ENCODE results near the gene IPMK.

Gene IPMK

GRCh38 chr10:58225654-58226053 is 42.0 kb downstream of the IPMK start:
- WGBS = 100% methylated on average over 1 of the region's 2 CpGs
- H3K9me3 ChIP-seq (ENCODE audit: control insufficient read depth, low read length) = no peaks in the 10 kb centered on the region
- H3K14ac ChIP-seq (ENCODE audit: low read length in 2 of 2) = no peak overlapping the region
- H2AK5ac ChIP-seq (ENCODE audit: low read length, severe bottlenecking) = no peak overlapping the region
- H2BK120ac ChIP-seq (ENCODE audit: low read depth, low read length) = no peak overlapping the region
- no peak overlapping the region for H3K4me3 ChIP-seq (ENCODE audit: insufficient read depth in 1 of 2, low read depth in 1 of 2, low read length in 2 of 2)
- H3K4me2 ChIP-seq (ENCODE audit: low read length, poor library complexity, severe bottlenecking) = no peak overlapping the region
- no peak overlapping the region for H4K8ac ChIP-seq (ENCODE audit: low read length)
- H3K79me1 ChIP-seq (replicated peaks; ENCODE audit: low read length, poor library complexity, severe bottlenecking) = peaks cover 9% of the 10 kb centered on the region
- no peaks in the 10 kb centered on the region for H3K4me1 ChIP-seq (ENCODE audit: control insufficient read depth, insufficient read depth, low read depth, low read length)
- no peaks in the 10 kb centered on the region for H3K27me3 ChIP-seq (ENCODE audit: control insufficient read depth in 1 of 2, insufficient read depth in 1 of 2, low read length in 2 of 2)
- H4K91ac ChIP-seq (ENCODE audit: low read length) = no peak overlapping the region
- H3K9ac ChIP-seq (ENCODE audit: low read length) = no peak overlapping the region
- H3K23ac ChIP-seq (ENCODE audit: low read length in 2 of 2) = no peak overlapping the region
- DNase-seq = no peak
- H3K27ac ChIP-seq (ENCODE audit: low read length, poor library complexity, severe bottlenecking) = no peak overlapping the region
- H3K4ac ChIP-seq (ENCODE audit: low read depth in 1 of 2, low read length in 2 of 2) = no peak overlapping the region
- H2BK5ac ChIP-seq (ENCODE audit: low read depth, low read length, poor library complexity, severe bottlenecking) = no peak overlapping the region
- H3K36me3 ChIP-seq (ENCODE audit: control insufficient read depth in 1 of 2, insufficient read depth in 2 of 2, low read depth in 1 of 2, low read length in 2 of 2) = peaks cover 6 to 30% of the 10 kb centered on the region in 2 experiments
- no peak overlapping the region for H2BK12ac ChIP-seq (ENCODE audit: low read length in 2 of 2)
- no peak overlapping the region for H2BK15ac ChIP-seq (ENCODE audit: low read depth, poor library complexity, severe bottlenecking)
- no peak overlapping the region for H3K18ac ChIP-seq (ENCODE audit: low read depth in 1 of 2, low read length in 2 of 2)
- no peak overlapping the region for H2AFZ ChIP-seq (ENCODE audit: low read depth, low read length)

- Histone ChIP-seq H3K27me3 (ENCODE audit: control insufficient read depth in 1 of 2, insufficient read depth in 1 of 2, low read length in 2 of 2) (no peaks in the 10 kb centered on the region), H3K4me2 (ENCODE audit: low read length, poor library complexity, severe bottlenecking) (no peak overlapping the region), H3K36me3 (ENCODE audit: control insufficient read depth in 1 of 2, insufficient read depth in 2 of 2, low read depth in 1 of 2, low read length in 2 of 2) (peaks cover 0 to 7% of the 10 kb centered on the region in 2 experiments), H3K18ac (ENCODE audit: low read depth in 1 of 2, low read length in 2 of 2) (no peak overlapping the region), H2AFZ (ENCODE audit: low read depth, low read length) (no peak overlapping the region), H3K4me1 (ENCODE audit: control insufficient read depth, insufficient read depth, low read depth, low read length) (no peaks in the 10 kb centered on the region), H3K4me3 (ENCODE audit: insufficient read depth in 1 of 2, low read depth in 1 of 2, low read length in 2 of 2) (peak overlapping the region in 1 of 2 experiments; percentile 16), H2AK5ac (ENCODE audit: low read length, severe bottlenecking) (no peak overlapping the region), H2BK120ac (ENCODE audit: low read depth, low read length) (no peak overlapping the region), H4K8ac (ENCODE audit: low read length) (no peak overlapping the region), H2BK15ac (ENCODE audit: low read depth, poor library complexity, severe bottlenecking) (no peak overlapping the region), H4K91ac (ENCODE audit: low read length) (no peak overlapping the region), H3K9me3 (ENCODE audit: control insufficient read depth, low read length) (no peaks in the 10 kb centered on the region), H3K79me1 (replicated peaks; ENCODE audit: low read length, poor library complexity, severe bottlenecking) (peaks cover 2% of the 10 kb centered on the region), H3K27ac (ENCODE audit: low read length, poor library complexity, severe bottlenecking) (no peak overlapping the region), H3K4ac (ENCODE audit: low read depth in 1 of 2, low read length in 2 of 2) (no peak overlapping the region), H3K14ac (ENCODE audit: low read length in 2 of 2) (no peak overlapping the region), H2BK12ac (ENCODE audit: low read length in 2 of 2) (no peak overlapping the region), H2BK5ac (ENCODE audit: low read depth, low read length, poor library complexity, severe bottlenecking) (no peak overlapping the region), H3K9ac (ENCODE audit: low read length) (no peak overlapping the region), H3K23ac (ENCODE audit: low read length in 2 of 2) (no peak overlapping the region)
- no CpG with 5 or more reads among the region's 2 CpGs for WGBS
- DNase-seq = peak; percentile 56
Measured at GRCh38 chr10:58220769-58221451, 46.8 kb downstream of the IPMK start.

GRCh38 chr10:58219875-58220274 is 47.8 kb downstream of the IPMK start:
- no peak overlapping the region for H3K27ac ChIP-seq (ENCODE audit: low read length, poor library complexity, severe bottlenecking)
- H3K23ac ChIP-seq (ENCODE audit: low read length in 2 of 2) = no peak overlapping the region
- no peaks in the 10 kb centered on the region for H3K27me3 ChIP-seq (ENCODE audit: control insufficient read depth in 1 of 2, insufficient read depth in 1 of 2, low read length in 2 of 2)
- no peak overlapping the region for H2AFZ ChIP-seq (ENCODE audit: low read depth, low read length)
- H4K91ac ChIP-seq (ENCODE audit: low read length) = no peak overlapping the region
- H3K4me1 ChIP-seq (ENCODE audit: control insufficient read depth, insufficient read depth, low read depth, low read length) = no peaks in the 10 kb centered on the region
- no peak overlapping the region for H3K4me2 ChIP-seq (ENCODE audit: low read length, poor library complexity, severe bottlenecking)
- no peak overlapping the region for H2AK5ac ChIP-seq (ENCODE audit: low read length, severe bottlenecking)
- no peaks in the 10 kb centered on the region for H3K9me3 ChIP-seq (ENCODE audit: control insufficient read depth, low read length)
- no peak overlapping the region for H3K9ac ChIP-seq (ENCODE audit: low read length)
- H3K36me3 ChIP-seq (ENCODE audit: control insufficient read depth in 1 of 2, insufficient read depth in 2 of 2, low read depth in 1 of 2, low read length in 2 of 2) = no peaks in the 10 kb centered on the region
- no peak overlapping the region for H3K18ac ChIP-seq (ENCODE audit: low read depth in 1 of 2, low read length in 2 of 2)
- H3K79me1 ChIP-seq (replicated peaks; ENCODE audit: low read length, poor library complexity, severe bottlenecking) = peaks cover 2% of the 10 kb centered on the region
- no peak overlapping the region for H2BK12ac ChIP-seq (ENCODE audit: low read length in 2 of 2)
- no peak for DNase-seq
- H2BK15ac ChIP-seq (ENCODE audit: low read depth, poor library complexity, severe bottlenecking) = no peak overlapping the region
- H4K8ac ChIP-seq (ENCODE audit: low read length) = no peak overlapping the region
- H2BK5ac ChIP-seq (ENCODE audit: low read depth, low read length, poor library complexity, severe bottlenecking) = no peak overlapping the region
- no peak overlapping the region for H3K14ac ChIP-seq (ENCODE audit: low read length in 2 of 2)
- H3K4me3 ChIP-seq (ENCODE audit: insufficient read depth in 1 of 2, low read depth in 1 of 2, low read length in 2 of 2) = no peak overlapping the region
- no peak overlapping the region for H2BK120ac ChIP-seq (ENCODE audit: low read depth, low read length)
- no peak overlapping the region for H3K4ac ChIP-seq (ENCODE audit: low read depth in 1 of 2, low read length in 2 of 2)

GRCh38 chr10:58217612-58218011 is 50.1 kb downstream of the IPMK start:
- Histone ChIP-seq H3K4me1 (ENCODE audit: control insufficient read depth, insufficient read depth, low read depth, low read length) (no peaks in the 10 kb centered on the region), H2BK12ac (ENCODE audit: low read length in 2 of 2) (no peak overlapping the region)
- no CpG with 5 or more reads among the region's 4 CpGs for WGBS

More at GRCh38 chr10:58217612-58218011, 50.1 kb downstream of the IPMK start:
- no peak overlapping the region for H3K4me2 ChIP-seq (ENCODE audit: low read length, poor library complexity, severe bottlenecking)
- no peak overlapping the region for H4K91ac ChIP-seq (ENCODE audit: low read length)
- no peak overlapping the region for H4K8ac ChIP-seq (ENCODE audit: low read length)
- H3K36me3 ChIP-seq (ENCODE audit: control insufficient read depth in 1 of 2, insufficient read depth in 2 of 2, low read depth in 1 of 2, low read length in 2 of 2) = peaks cover 3% of the 10 kb centered on the region in 2 experiments
- no peak overlapping the region for H2BK15ac ChIP-seq (ENCODE audit: low read depth, poor library complexity, severe bottlenecking)
- no peak overlapping the region for H3K4me3 ChIP-seq (ENCODE audit: insufficient read depth in 1 of 2, low read depth in 1 of 2, low read length in 2 of 2)
- no peak overlapping the region for H3K4ac ChIP-seq (ENCODE audit: low read depth in 1 of 2, low read length in 2 of 2)
- no peak overlapping the region for H3K23ac ChIP-seq (ENCODE audit: low read length in 2 of 2)
- DNase-seq = no peak
- no peak overlapping the region for H2AFZ ChIP-seq (ENCODE audit: low read depth, low read length)
- no peak overlapping the region for H2BK5ac ChIP-seq (ENCODE audit: low read depth, low read length, poor library complexity, severe bottlenecking)
- no peak overlapping the region for H2BK120ac ChIP-seq (ENCODE audit: low read depth, low read length)
- H3K14ac ChIP-seq (ENCODE audit: low read length in 2 of 2) = no peak overlapping the region
- no peak overlapping the region for H2AK5ac ChIP-seq (ENCODE audit: low read length, severe bottlenecking)
- H3K79me1 ChIP-seq (replicated peaks; ENCODE audit: low read length, poor library complexity, severe bottlenecking) = peaks cover 5% of the 10 kb centered on the region
- no peak overlapping the region for H3K18ac ChIP-seq (ENCODE audit: low read depth in 1 of 2, low read length in 2 of 2)
- no peaks in the 10 kb centered on the region for H3K27me3 ChIP-seq (ENCODE audit: control insufficient read depth in 1 of 2, insufficient read depth in 1 of 2, low read length in 2 of 2)
- no peak overlapping the region for H3K27ac ChIP-seq (ENCODE audit: low read length, poor library complexity, severe bottlenecking)
- no peaks in the 10 kb centered on the region for H3K9me3 ChIP-seq (ENCODE audit: control insufficient read depth, low read length)
- no peak overlapping the region for H3K9ac ChIP-seq (ENCODE audit: low read length)
